GM18861 (cell line): ENCODE results near the gene PPT2.
A peak's percentile ranks its signal among the peaks of the same experiment; 100 is the strongest.
"Not testable (repeated sequence)": the region's sequence is repeated elsewhere in the genome, so short reads cannot be mapped to it uniquely, and the experiment has no call there.

Experiments
- ATAC-seq: cut with Tn5 transposase; IDR thresholded peaks from one replicate; pipeline ENCODE4 v1.9.1; 2021; ENCODE audit not compliant: unreplicated experiment

PPT2 gene

GRCh38 chr6:32188381-32189068, 34.6 kb downstream of the PPT2 start:
- ATAC-seq, result no peak

GRCh38 chr6:32189069-32189741, 35.3 kb downstream of the PPT2 start:
- ATAC-seq, result no peak

- ATAC-seq, result no peak
Observed at GRCh38 chr6:32189742-32190053, 35.8 kb downstream of the PPT2 start.

GRCh38 chr6:32190054-32190851, 36.3 kb downstream of the PPT2 start, which contains the start of gene PBX2:
Gene PBX2 (minus strand): TSS chr6:32190202. CDS start chr6:32189915, 287 bp downstream.
- ATAC-seq, result no peak

- no peak for ATAC-seq
Observed at GRCh38 chr6:32190911-32191677, 37.2 kb downstream of the PPT2 start.

GRCh38 chr6:32191696-32192607, 38.0 kb downstream of the PPT2 start:
- no peak for ATAC-seq

GRCh38 chr6:32192608-32193039, 38.7 kb downstream of the PPT2 start, which contains the start of gene GPSM3:
Gene GPSM3 (minus strand): TSS chr6:32192643. CDS start chr6:32192513, 130 bp downstream.
- ATAC-seq, result no peak

GRCh38 chr6:32193096-32193495, 39.2 kb downstream of the PPT2 start:
- not testable (repeated sequence) for ATAC-seq

GRCh38 chr6:32194388-32194787, 40.4 kb downstream of the PPT2 start:
- ATAC-seq, result no peak

GRCh38 chr6:32194825-32195651, 41.1 kb downstream of the PPT2 start:
- peak; percentile 53 for ATAC-seq

- no peak for ATAC-seq
Observed at GRCh38 chr6:32195652-32195901, 41.6 kb downstream of the PPT2 start.

GRCh38 chr6:32195902-32196681, 42.2 kb downstream of the PPT2 start:
- peak; percentile 68 for ATAC-seq

GRCh38 chr6:32196682-32197616, 43.0 kb downstream of the PPT2 start:
- ATAC-seq, result no peak

- no peak for ATAC-seq
Observed at GRCh38 chr6:32198345-32198696, 44.4 kb downstream of the PPT2 start.

- no peak for ATAC-seq
Observed at GRCh38 chr6:32198866-32199265, 44.9 kb downstream of the PPT2 start.

- ATAC-seq, result no peak
Observed at GRCh38 chr6:32200711-32201475, 47.0 kb downstream of the PPT2 start.

GRCh38 chr6:32202186-32202585, 48.2 kb downstream of the PPT2 start:
- ATAC-seq, result no peak
